PFSK-1 (cell line): Measurements from ENCODE around the gene PPM1F.

Experiments
- FOXP2 ChIP-seq: optimal IDR thresholded peaks from 2 replicates; pipeline ENCODE3; 2011; ENCODE audit warnings: borderline replicate concordance, control low read depth, inconsistent platforms; ENCODE audit not compliant: insufficient read depth; ENCODE audit errors: extremely low read length, extremely low read depth
- POLR2AphosphoS5 ChIP-seq: IDR thresholded peaks from 2 replicates; pipeline ENCODE4 v1.6.1; 2012; ENCODE audit warnings: low read depth, mild to moderate bottlenecking, control low read depth, low read length, moderate library complexity
- REST ChIP-seq, 2 experiments: IDR thresholded peaks; 2 replicates each; pipeline versions ENCODE4 v1.6.1 to v1.8.0; 2011 to 2012; ENCODE audit warnings: low read depth in 2 of 2, low read length in 2 of 2, control low read depth in 1 of 2, inconsistent platforms in 1 of 2, mild to moderate bottlenecking in 1 of 2, moderate library complexity in 1 of 2; ENCODE audit not compliant: insufficient read depth in 1 of 2
- SIN3A ChIP-seq: IDR thresholded peaks from 2 replicates; pipeline ENCODE4 v1.6.1; 2012; ENCODE audit warnings: mild to moderate bottlenecking, low read length, moderate library complexity, borderline replicate concordance; ENCODE audit not compliant: insufficient read depth
- TAF1 ChIP-seq: IDR thresholded peaks from 2 replicates; pipeline ENCODE4 v1.6.1; 2012; ENCODE audit warnings: low read length, control low read depth, borderline replicate concordance; ENCODE audit not compliant: insufficient read depth

PPM1F gene

DNA sequence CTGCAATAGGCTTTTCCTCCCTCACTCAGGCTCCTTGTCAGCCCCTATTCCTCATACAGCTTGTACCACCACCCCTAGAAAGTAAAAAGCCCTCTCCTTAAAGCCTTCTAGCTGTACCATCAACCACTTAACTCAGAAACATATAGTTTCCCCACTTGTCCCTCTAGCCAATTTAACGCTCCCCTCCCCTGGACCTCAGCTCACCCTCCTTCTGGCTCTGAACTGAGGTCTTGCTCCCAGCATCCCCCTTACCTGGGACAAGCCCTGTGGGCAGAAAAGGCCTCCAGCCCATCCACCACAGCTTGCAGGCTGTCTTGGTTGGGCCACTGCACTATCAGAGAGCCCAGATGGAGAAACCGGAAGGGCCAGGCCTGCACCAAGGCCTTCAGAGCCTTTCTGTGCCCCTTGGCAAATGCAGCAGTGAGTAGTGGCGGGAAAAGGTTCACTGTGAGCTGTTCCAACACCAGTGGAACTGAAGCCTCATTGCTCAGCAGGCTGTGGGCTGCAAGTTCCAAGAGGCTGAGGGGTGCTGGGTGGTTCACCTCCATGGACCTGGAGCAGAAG lies 42.3 kb upstream of the PPM1F start:
- TF ChIP-seq POLR2AphosphoS5 (no peak), TAF1 (no peak), REST (IDR thresholded peaks at IDR 0.05; ENCODE audit: insufficient read depth in 1 of 2, low read depth in 2 of 2, low read length in 2 of 2) (no peak), SIN3A (no peak), FOXP2 (no peak)

GRCh38 chr22:21992593-21993237 lies 40.1 kb upstream of the PPM1F start:
- no peak for TF ChIP-seq REST (IDR thresholded peaks at IDR 0.05; ENCODE audit: insufficient read depth in 1 of 2, low read depth in 2 of 2, low read length in 2 of 2)
- no peak for TF ChIP-seq SIN3A
- TF ChIP-seq POLR2AphosphoS5: no peak
- TF ChIP-seq TAF1: no peak
- TF ChIP-seq FOXP2: no peak

GRCh38 chr22:21991774-21992173 lies 39.1 kb upstream of the PPM1F start:
- TF ChIP-seq TAF1: no peak
- no peak for TF ChIP-seq SIN3A
- no peak for TF ChIP-seq FOXP2
- TF ChIP-seq REST (IDR thresholded peaks at IDR 0.05; ENCODE audit: insufficient read depth in 1 of 2, low read depth in 2 of 2, low read length in 2 of 2): no peak
- no peak for TF ChIP-seq POLR2AphosphoS5

- no peak for TF ChIP-seq SIN3A
- no peak for TF ChIP-seq FOXP2
- TF ChIP-seq REST (IDR thresholded peaks at IDR 0.05; ENCODE audit: insufficient read depth in 1 of 2, low read depth in 2 of 2, low read length in 2 of 2): no peak
- no peak for TF ChIP-seq POLR2AphosphoS5
- TF ChIP-seq TAF1: no peak
Observed at GRCh38 chr22:21991304-21991596, 38.6 kb upstream of the PPM1F start.
